ENCODE data around the gene SH3PXD2A. TPM values are rescaled to one million over a fixed set of nuclear protein-coding genes. Genes with fewer than 3 reads are reported as not detected.

Gene SH3PXD2A
- total and polyA plus RNA-seq, 4 experiments from 2014 or later = 0.39 to 17.5 (median 8.9) TPM

GRCh38 chr10:103553743-103554487 lies 301.5 kb downstream of the SH3PXD2A start:
- Mint-ChIP-seq H3K27me3 (peaks cover 21 to 24% of the 10 kb centered on the region in 2 donors), H3K27ac (peak overlapping the region in 2 of 7 donors; percentile 2 to 35), H3K9me3 (no peaks in the 10 kb centered on the region), H3K36me3 (no peaks in the 10 kb centered on the region), H3K4me1 (peaks cover 10 to 21% (median 12%) of the 10 kb centered on the region in 4 donors), H3K4me3 (peak overlapping the region in 6 of 8 donors; percentile 29 to 81 (median 71))
- no peaks in the 10 kb centered on the region for H3K36me3 ChIP-seq (ENCODE audit: insufficient read depth, low read length)
- H3K4me3 ChIP-seq (ENCODE audit: low read length in 2 of 2) = no peak overlapping the region
- intact Hi-C loops (cut with micrococcal nuclease) = no loop called here
- ChIA-PET CTCF (ENCODE audit: partially characterized antibody) (interaction anchor here (0.9 kb wide), 1 partner anchor 10 kb away, joined by 5 read pairs; no protein-coding TSS in a partner anchor), POLR2A (ENCODE audit: partially characterized antibody) (no interaction called here)
- no peaks in the 10 kb centered on the region for H3K9me3 ChIP-seq (ENCODE audit: control insufficient read depth in 1 of 2, low read length in 2 of 2)
- no peak overlapping the region for H3K27ac ChIP-seq (ENCODE audit: low read depth, low read length)
- peaks cover 5% of the 10 kb centered on the region for H3K27me3 ChIP-seq (ENCODE audit: insufficient read depth, low read length)
- DNase-seq = no peak
- H3K4me1 ChIP-seq (ENCODE audit: insufficient read depth, low read length) = peaks cover 14% of the 10 kb centered on the region

- Histone ChIP-seq H3K27me3 (ENCODE audit: insufficient read depth, low read length) (peaks cover 5% of the 10 kb centered on the region), H3K9me3 (ENCODE audit: control insufficient read depth in 1 of 2, low read length in 2 of 2) (no peaks in the 10 kb centered on the region), H3K36me3 (ENCODE audit: insufficient read depth, low read length) (no peaks in the 10 kb centered on the region), H3K27ac (ENCODE audit: low read depth, low read length) (no peak overlapping the region), H3K4me3 (ENCODE audit: low read length in 2 of 2) (no peak overlapping the region), H3K4me1 (ENCODE audit: insufficient read depth, low read length) (peaks cover 14% of the 10 kb centered on the region)
- peaks cover 9 to 21% (median 12%) of the 10 kb centered on the region in 4 donors for H3K4me1 Mint-ChIP-seq
- CTCF ChIA-PET (ENCODE audit: partially characterized antibody) = interaction anchor here (0.9 kb wide), 1 partner anchor 11 kb away, joined by 5 read pairs; no protein-coding TSS in a partner anchor
- H3K4me3 Mint-ChIP-seq = peak overlapping the region in 2 of 8 donors; percentile 2 to 9
- peaks cover 16 to 24% of the 10 kb centered on the region in 2 donors for H3K27me3 Mint-ChIP-seq
- no peaks in the 10 kb centered on the region for H3K9me3 Mint-ChIP-seq
- peak overlapping the region in 2 of 7 donors; percentile 19 to 48 for H3K27ac Mint-ChIP-seq
- H3K36me3 Mint-ChIP-seq = no peaks in the 10 kb centered on the region
- no peak for DNase-seq
- intact Hi-C loops (cut with micrococcal nuclease) = no loop called here
- POLR2A ChIA-PET (ENCODE audit: partially characterized antibody) = interaction anchor here (1.4 kb wide), 1 partner anchor 10 kb away, joined by 3 read pairs; no protein-coding TSS in a partner anchor
Measured at GRCh38 chr10:103552856-103553742, 302.3 kb downstream of the SH3PXD2A start.

GRCh38 chr10:103551619-103552602 lies 303.5 kb downstream of the SH3PXD2A start:
- Histone ChIP-seq H3K27me3 (ENCODE audit: insufficient read depth, low read length) (peaks cover 5% of the 10 kb centered on the region), H3K36me3 (ENCODE audit: insufficient read depth, low read length) (no peaks in the 10 kb centered on the region), H3K4me3 (ENCODE audit: low read length in 2 of 2) (no peak overlapping the region), H3K9me3 (ENCODE audit: control insufficient read depth in 1 of 2, low read length in 2 of 2) (no peaks in the 10 kb centered on the region), H3K27ac (ENCODE audit: low read depth, low read length) (no peak overlapping the region), H3K4me1 (ENCODE audit: insufficient read depth, low read length) (peaks cover 14% of the 10 kb centered on the region)
- ChIA-PET POLR2A (ENCODE audit: partially characterized antibody) (interaction anchor here (0.7 to 1.4 kb wide), 2 partner anchors 11 to 156 kb away, joined by 3 read pairs; no protein-coding TSS in a partner anchor), CTCF (ENCODE audit: partially characterized antibody) (no interaction called here)
- intact Hi-C loops (cut with micrococcal nuclease) = no loop called here
- H3K27me3 Mint-ChIP-seq = peaks cover 11 to 22% of the 10 kb centered on the region in 2 donors
- no peak overlapping the region for H3K4me3 Mint-ChIP-seq
- H3K36me3 Mint-ChIP-seq = no peaks in the 10 kb centered on the region
- DNase-seq = no peak
- H3K4me1 Mint-ChIP-seq = peaks cover 9 to 21% (median 12%) of the 10 kb centered on the region in 4 donors
- H3K9me3 Mint-ChIP-seq = no peaks in the 10 kb centered on the region
- peak overlapping the region in 1 of 7 donors; percentile 17 for H3K27ac Mint-ChIP-seq

GRCh38 chr10:103550229-103550628 lies 305.1 kb downstream of the SH3PXD2A start:
- H3K27ac Mint-ChIP-seq = no peak overlapping the region
- no peaks in the 10 kb centered on the region for H3K9me3 Mint-ChIP-seq
- Histone ChIP-seq H3K27me3 (ENCODE audit: insufficient read depth, low read length) (no peaks in the 10 kb centered on the region), H3K9me3 (ENCODE audit: control insufficient read depth in 1 of 2, low read length in 2 of 2) (no peaks in the 10 kb centered on the region), H3K4me1 (ENCODE audit: insufficient read depth, low read length) (peaks cover 8% of the 10 kb centered on the region), H3K4me3 (ENCODE audit: low read length in 2 of 2) (no peak overlapping the region), H3K36me3 (ENCODE audit: insufficient read depth, low read length) (no peaks in the 10 kb centered on the region), H3K27ac (ENCODE audit: low read depth, low read length) (no peak overlapping the region)
- intact Hi-C loops (cut with micrococcal nuclease) = no loop called here
- no peak overlapping the region for H3K4me3 Mint-ChIP-seq
- peaks cover 6 to 15% of the 10 kb centered on the region in 2 donors for H3K27me3 Mint-ChIP-seq
- CTCF ChIA-PET (ENCODE audit: partially characterized antibody) = interaction anchor here (0.7 kb wide), 1 partner anchor 14 kb away, joined by 3 read pairs; no protein-coding TSS in a partner anchor
- H3K4me1 Mint-ChIP-seq = peaks cover 9 to 21% (median 12%) of the 10 kb centered on the region in 4 donors
- DNase-seq = no peak
- no peaks in the 10 kb centered on the region for H3K36me3 Mint-ChIP-seq
- POLR2A ChIA-PET (ENCODE audit: partially characterized antibody) = no interaction called here

- Mint-ChIP-seq H3K27me3 (peaks cover 2 to 10% of the 10 kb centered on the region in 2 donors), H3K27ac (no peak overlapping the region), H3K9me3 (no peaks in the 10 kb centered on the region), H3K36me3 (no peaks in the 10 kb centered on the region), H3K4me3 (no peak overlapping the region), H3K4me1 (peaks cover 3 to 14% (median 7%) of the 10 kb centered on the region in 4 donors)
- Histone ChIP-seq H3K27me3 (ENCODE audit: insufficient read depth, low read length) (no peaks in the 10 kb centered on the region), H3K36me3 (ENCODE audit: insufficient read depth, low read length) (no peaks in the 10 kb centered on the region), H3K4me3 (ENCODE audit: low read length in 2 of 2) (no peak overlapping the region), H3K27ac (ENCODE audit: low read depth, low read length) (no peak overlapping the region), H3K4me1 (ENCODE audit: insufficient read depth, low read length) (peaks cover 6% of the 10 kb centered on the region), H3K9me3 (ENCODE audit: control insufficient read depth in 1 of 2, low read length in 2 of 2) (no peaks in the 10 kb centered on the region)
- DNase-seq = no peak
- POLR2A ChIA-PET (ENCODE audit: partially characterized antibody) = no interaction called here
- CTCF ChIA-PET (ENCODE audit: partially characterized antibody) = no interaction called here
- intact Hi-C loops (cut with micrococcal nuclease) = no loop called here
Measured at GRCh38 chr10:103549349-103549685, 306.1 kb downstream of the SH3PXD2A start.

GRCh38 chr10:103548581-103549348 lies 306.6 kb downstream of the SH3PXD2A start:
- Mint-ChIP-seq H3K27me3 (peaks cover 2 to 7% of the 10 kb centered on the region in 2 donors), H3K9me3 (no peaks in the 10 kb centered on the region), H3K4me1 (peaks cover 0 to 8% (median 2%) of the 10 kb centered on the region in 4 donors), H3K36me3 (no peaks in the 10 kb centered on the region), H3K4me3 (no peak overlapping the region), H3K27ac (peak overlapping the region in 1 of 7 donors; percentile 12)
- DNase-seq = no peak
- H3K9me3 ChIP-seq (ENCODE audit: control insufficient read depth in 1 of 2, low read length in 2 of 2) = no peaks in the 10 kb centered on the region
- intact Hi-C loops (cut with micrococcal nuclease) = no loop called here
- CTCF ChIA-PET (ENCODE audit: partially characterized antibody) = no interaction called here
- peaks cover under 1% of the 10 kb centered on the region for H3K4me1 ChIP-seq (ENCODE audit: insufficient read depth, low read length)
- no peak overlapping the region for H3K27ac ChIP-seq (ENCODE audit: low read depth, low read length)
- H3K27me3 ChIP-seq (ENCODE audit: insufficient read depth, low read length) = no peaks in the 10 kb centered on the region
- no peak overlapping the region for H3K4me3 ChIP-seq (ENCODE audit: low read length in 2 of 2)
- H3K36me3 ChIP-seq (ENCODE audit: insufficient read depth, low read length) = no peaks in the 10 kb centered on the region
- POLR2A ChIA-PET (ENCODE audit: partially characterized antibody) = no interaction called here
